ENCODE results near the gene BMP5. TPM values are rescaled to one million over a fixed set of nuclear protein-coding genes. Genes with fewer than 3 reads are reported as not detected.
A peak's percentile ranks its signal among the peaks of the same experiment; 100 is the strongest.

Gene BMP5
- total and polyA plus RNA-seq, 4 donors, result 2.8 to 34.5 (median 7.2) TPM

GRCh38 chr6:55877283-55877682, 1.9 kb upstream of the BMP5 start:
- Histone ChIP-seq H3K9me3 (ENCODE audit: control insufficient read depth, insufficient read depth, low read length) (no peaks in the 10 kb centered on the region), H3K27me3 (ENCODE audit: control insufficient read depth, insufficient read depth, low read length) (no peaks in the 10 kb centered on the region), H3K36me3 (ENCODE audit: control insufficient read depth, insufficient read depth, low read length) (no peaks in the 10 kb centered on the region), H3K27ac (ENCODE audit: low read depth, low read length) (no peak overlapping the region), H3K4me3 (ENCODE audit: low read depth, low read length) (no peak overlapping the region), H3K4me1 (ENCODE audit: control insufficient read depth, insufficient read depth, low read length) (no peaks in the 10 kb centered on the region)
- DNase-seq (ENCODE audit: low read depth in 4 of 6, low spot score in 6 of 6), result no peak
- no CpG with 5 or more reads among the region's 3 CpGs for WGBS (ENCODE audit: insufficient coverage)

- H3K36me3 ChIP-seq (ENCODE audit: control insufficient read depth, insufficient read depth, low read length), result no peaks in the 10 kb centered on the region
- no peaks in the 10 kb centered on the region for H3K4me1 ChIP-seq (ENCODE audit: control insufficient read depth, insufficient read depth, low read length)
- H3K27me3 ChIP-seq (ENCODE audit: control insufficient read depth, insufficient read depth, low read length), result no peaks in the 10 kb centered on the region
- H3K4me3 ChIP-seq (ENCODE audit: low read depth, low read length), result peak overlapping the region; percentile 38
- 77% methylated on average over 5 of the region's 6 CpGs for WGBS (ENCODE audit: insufficient coverage)
- H3K9me3 ChIP-seq (ENCODE audit: control insufficient read depth, insufficient read depth, low read length), result no peaks in the 10 kb centered on the region
- H3K27ac ChIP-seq (ENCODE audit: low read depth, low read length), result peak overlapping the region; percentile 25
- DNase-seq (ENCODE audit: low read depth in 4 of 6, low spot score in 6 of 6), result no peak
Measured at GRCh38 chr6:55874316-55874715, 1.1 kb downstream of the BMP5 start.

- H3K9me3 ChIP-seq (ENCODE audit: control insufficient read depth, insufficient read depth, low read length), result no peaks in the 10 kb centered on the region
- no peak overlapping the region for H3K27ac ChIP-seq (ENCODE audit: low read depth, low read length)
- no peaks in the 10 kb centered on the region for H3K36me3 ChIP-seq (ENCODE audit: control insufficient read depth, insufficient read depth, low read length)
- H3K4me1 ChIP-seq (ENCODE audit: control insufficient read depth, insufficient read depth, low read length), result no peaks in the 10 kb centered on the region
- H3K27me3 ChIP-seq (ENCODE audit: control insufficient read depth, insufficient read depth, low read length), result no peaks in the 10 kb centered on the region
- WGBS (ENCODE audit: insufficient coverage), result no CpG with 5 or more reads among the region's 3 CpGs
- peak overlapping the region; percentile 9 for H3K4me3 ChIP-seq (ENCODE audit: low read depth, low read length)
- peak in 1 of 6 donors; percentile 25 for DNase-seq (ENCODE audit: low read depth in 4 of 6, low spot score in 6 of 6)
Measured at GRCh38 chr6:55872866-55873265, 2.5 kb downstream of the BMP5 start.

GRCh38 chr6:55870181-55870813, 5.1 kb downstream of the BMP5 start:
- WGBS (ENCODE audit: insufficient coverage), result no CpG with 5 or more reads among the region's 3 CpGs

GRCh38 chr6:55869674-55870073, 5.7 kb downstream of the BMP5 start:
- no peak overlapping the region for H3K27ac ChIP-seq (ENCODE audit: low read depth, low read length)
- peak in 1 of 6 donors; percentile 17 for DNase-seq (ENCODE audit: low read depth in 4 of 6, low spot score in 6 of 6)

More at GRCh38 chr6:55870181-55870813, 5.1 kb downstream of the BMP5 start:
- Histone ChIP-seq H3K4me1 (ENCODE audit: control insufficient read depth, insufficient read depth, low read length) (no peaks in the 10 kb centered on the region), H3K27me3 (ENCODE audit: control insufficient read depth, insufficient read depth, low read length) (no peaks in the 10 kb centered on the region), H3K36me3 (ENCODE audit: control insufficient read depth, insufficient read depth, low read length) (no peaks in the 10 kb centered on the region), H3K9me3 (ENCODE audit: control insufficient read depth, insufficient read depth, low read length) (no peaks in the 10 kb centered on the region), H3K27ac (ENCODE audit: low read depth, low read length) (no peak overlapping the region), H3K4me3 (ENCODE audit: low read depth, low read length) (no peak overlapping the region)
- DNase-seq (ENCODE audit: low read depth in 4 of 6, low spot score in 6 of 6), result no peak

GRCh38 chr6:55868771-55869479, 6.5 kb downstream of the BMP5 start:
- no peaks in the 10 kb centered on the region for H3K27me3 ChIP-seq (ENCODE audit: control insufficient read depth, insufficient read depth, low read length)
- DNase-seq (ENCODE audit: low read depth in 4 of 6, low spot score in 6 of 6), result peak in 2 of 6 donors; percentile 16
- H3K4me1 ChIP-seq (ENCODE audit: control insufficient read depth, insufficient read depth, low read length), result no peaks in the 10 kb centered on the region
- WGBS (ENCODE audit: insufficient coverage), result no CpG with 5 or more reads among the region's 5 CpGs
- H3K4me3 ChIP-seq (ENCODE audit: low read depth, low read length), result no peak overlapping the region
- H3K36me3 ChIP-seq (ENCODE audit: control insufficient read depth, insufficient read depth, low read length), result no peaks in the 10 kb centered on the region
- H3K9me3 ChIP-seq (ENCODE audit: control insufficient read depth, insufficient read depth, low read length), result no peaks in the 10 kb centered on the region
- H3K27ac ChIP-seq (ENCODE audit: low read depth, low read length), result peak overlapping the region; percentile 43

More at GRCh38 chr6:55869674-55870073, 5.7 kb downstream of the BMP5 start:
- Histone ChIP-seq H3K4me3 (ENCODE audit: low read depth, low read length) (no peak overlapping the region), H3K27me3 (ENCODE audit: control insufficient read depth, insufficient read depth, low read length) (no peaks in the 10 kb centered on the region), H3K36me3 (ENCODE audit: control insufficient read depth, insufficient read depth, low read length) (no peaks in the 10 kb centered on the region), H3K4me1 (ENCODE audit: control insufficient read depth, insufficient read depth, low read length) (no peaks in the 10 kb centered on the region), H3K9me3 (ENCODE audit: control insufficient read depth, insufficient read depth, low read length) (no peaks in the 10 kb centered on the region)
- WGBS (ENCODE audit: insufficient coverage), result no CpG with 5 or more reads among the region's 1 CpG

GRCh38 chr6:55868176-55868575, 7.2 kb downstream of the BMP5 start:
- Histone ChIP-seq H3K9me3 (ENCODE audit: control insufficient read depth, insufficient read depth, low read length) (no peaks in the 10 kb centered on the region), H3K4me1 (ENCODE audit: control insufficient read depth, insufficient read depth, low read length) (no peaks in the 10 kb centered on the region), H3K4me3 (ENCODE audit: low read depth, low read length) (no peak overlapping the region), H3K36me3 (ENCODE audit: control insufficient read depth, insufficient read depth, low read length) (no peaks in the 10 kb centered on the region), H3K27ac (ENCODE audit: low read depth, low read length) (peak overlapping the region; percentile 43), H3K27me3 (ENCODE audit: control insufficient read depth, insufficient read depth, low read length) (no peaks in the 10 kb centered on the region)
- DNase-seq (ENCODE audit: low read depth in 4 of 6, low spot score in 6 of 6), result no peak
- WGBS (ENCODE audit: insufficient coverage), result no CpG with 5 or more reads among the region's 1 CpG

GRCh38 chr6:55866128-55866527, 9.3 kb downstream of the BMP5 start:
- Histone ChIP-seq H3K4me1 (ENCODE audit: control insufficient read depth, insufficient read depth, low read length) (no peaks in the 10 kb centered on the region), H3K27me3 (ENCODE audit: control insufficient read depth, insufficient read depth, low read length) (no peaks in the 10 kb centered on the region), H3K36me3 (ENCODE audit: control insufficient read depth, insufficient read depth, low read length) (no peaks in the 10 kb centered on the region), H3K27ac (ENCODE audit: low read depth, low read length) (no peak overlapping the region), H3K9me3 (ENCODE audit: control insufficient read depth, insufficient read depth, low read length) (no peaks in the 10 kb centered on the region), H3K4me3 (ENCODE audit: low read depth, low read length) (no peak overlapping the region)
- WGBS (ENCODE audit: insufficient coverage), result no CpG with 5 or more reads among the region's 2 CpGs
- DNase-seq (ENCODE audit: low read depth in 4 of 6, low spot score in 6 of 6), result no peak

GRCh38 chr6:55853008-55854001, 22.1 kb downstream of the BMP5 start:
- H3K4me1 ChIP-seq (ENCODE audit: control insufficient read depth, insufficient read depth, low read length), result no peaks in the 10 kb centered on the region
- no peaks in the 10 kb centered on the region for H3K27me3 ChIP-seq (ENCODE audit: control insufficient read depth, insufficient read depth, low read length)
- H3K36me3 ChIP-seq (ENCODE audit: control insufficient read depth, insufficient read depth, low read length), result no peaks in the 10 kb centered on the region
- no peak overlapping the region for H3K4me3 ChIP-seq (ENCODE audit: low read depth, low read length)
- no CpG with 5 or more reads among the region's 7 CpGs for WGBS (ENCODE audit: insufficient coverage)
- no peak overlapping the region for H3K27ac ChIP-seq (ENCODE audit: low read depth, low read length)
- DNase-seq (ENCODE audit: low read depth in 4 of 6, low spot score in 6 of 6), result no peak
- H3K9me3 ChIP-seq (ENCODE audit: control insufficient read depth, insufficient read depth, low read length), result no peaks in the 10 kb centered on the region
